C4-2B (cell line): ENCODE results near the gene MTHFD2L.

Experiments
- H3K27ac ChIP-seq: fragments of 450-650 bp; 2 replicates; pipeline ENCODE4 v1.5.1; 2017
- CTCF ChIP-seq: fragments of 450-650 bp; conservative IDR thresholded peaks from 2 replicates; pipeline ENCODE4 v1.5.1; 2017; ENCODE audit warnings: mild to moderate bottlenecking
- ZFX ChIP-seq: fragments of 450-650 bp; IDR thresholded peaks from 2 replicates; pipeline ENCODE4 v1.6.1; 2017

The MTHFD2L gene

GRCh38 chr4:74268643-74269042, 110.7 kb downstream of the MTHFD2L start:
- no peak overlapping the region for H3K27ac ChIP-seq
- TF ChIP-seq ZFX (no peak), CTCF (no peak)

- TF ChIP-seq CTCF = no peak
- no peak overlapping the region for H3K27ac ChIP-seq
These were observed 120.6 kb downstream of the MTHFD2L start for GRCh38 chr4:74278490-74278889.

GRCh38 chr4:74279716-74280115, 121.8 kb downstream of the MTHFD2L start:
- TF ChIP-seq CTCF (no peak), ZFX (no peak)
- no peak overlapping the region for H3K27ac ChIP-seq

GRCh38 chr4:74282926-74283325, 125.0 kb downstream of the MTHFD2L start:
- TF ChIP-seq ZFX (no peak), CTCF (no peak)
- no peak overlapping the region for H3K27ac ChIP-seq

- TF ChIP-seq ZFX = no peak
- TF ChIP-seq CTCF = no peak
- no peak overlapping the region for H3K27ac ChIP-seq
These were observed 125.7 kb downstream of the MTHFD2L start for GRCh38 chr4:74283614-74284013.

GRCh38 chr4:74284053-74284452, 126.1 kb downstream of the MTHFD2L start:
- TF ChIP-seq ZFX = no peak
- no peak for TF ChIP-seq CTCF
- H3K27ac ChIP-seq = no peak overlapping the region

GRCh38 chr4:74287164-74287563, 129.2 kb downstream of the MTHFD2L start:
- H3K27ac ChIP-seq = no peak overlapping the region
- TF ChIP-seq CTCF (no peak), ZFX (no peak)

- no peak for TF ChIP-seq ZFX
- no peak for TF ChIP-seq CTCF
- no peak overlapping the region for H3K27ac ChIP-seq
These were observed 129.9 kb downstream of the MTHFD2L start for GRCh38 chr4:74287791-74288190.
